Panc1 (cell line): ENCODE measurements around the gene PRPF31. TPM values are rescaled to one million over a fixed set of nuclear protein-coding genes. Genes with fewer than 3 reads are reported as not detected.

Experiments
- ATAC-seq: fragments of 200-7000 bp; cut with Tn5 transposase; 2 replicates; pipeline ENCODE4 v1.9.1; 2020; ENCODE audit warnings: mild to moderate bottlenecking, moderate library complexity
- BruUV-seq: library from RNA; stranded (reverse); fragments of 400-500 nt; replicated peaks from 2 replicates; lab custom pipeline; 2021; lab: Mats Ljungman, UMichigan
- CTCF ChIA-PET: fragments of 300-600 bp; sonication (Branson Sonifier 250); formaldehyde crosslinking; loops from one replicate; lab custom pipeline; 2022; ENCODE audit warnings: antibody characterized with exemption; lab: Charles Lee
- POLR2A ChIA-PET: fragments of 300-600 bp; sonication (Branson Sonifier 250); formaldehyde crosslinking; loops from one replicate; lab custom pipeline; 2022; ENCODE audit warnings: antibody characterized with exemption; lab: Charles Lee
- DNase-seq: peaks from one replicate; pipeline ENCODE4 v3.0.0-alpha.2; 2010; ENCODE audit warnings: low read depth, low spot score
- H3K27ac ChIP-seq: 2 replicates; pipeline ENCODE4 v1.5.1; 2011; ENCODE audit warnings: mild to moderate bottlenecking, low read length, inconsistent platforms
- H3K27me3 ChIP-seq: fragments of 200-500 bp; sonication (Bioruptor generic); 2 replicates; pipeline ENCODE4 v1.6.0; 2014; ENCODE audit warnings: low read length, inconsistent platforms; ENCODE audit not compliant: control insufficient read depth, insufficient read depth
- H3K36me3 ChIP-seq: fragments of 200-500 bp; sonication (Bioruptor generic); 2 replicates; pipeline ENCODE4 v1.5.1; 2014; ENCODE audit warnings: inconsistent platforms, mild to moderate bottlenecking, low read length, moderate library complexity; ENCODE audit not compliant: control insufficient read depth, insufficient read depth
- H3K4me1 ChIP-seq: 2 replicates; pipeline ENCODE4 v1.5.1; 2011; ENCODE audit warnings: inconsistent platforms, mild to moderate bottlenecking, low read length, moderate library complexity; ENCODE audit not compliant: control insufficient read depth, insufficient read depth
- H3K4me3 ChIP-seq, 2 experiments: 2 replicates each; pipeline ENCODE4 v1.5.1; 2011 to 2012; ENCODE audit warnings: low read depth in 2 of 2, low read length in 2 of 2, mild to moderate bottlenecking in 2 of 2, inconsistent platforms in 1 of 2, moderate library complexity in 1 of 2
- H3K9me3 ChIP-seq: fragments of 200-500 bp; sonication (Bioruptor generic); 2 replicates; pipeline ENCODE4 v1.5.1; 2014; ENCODE audit warnings: low read depth, mild to moderate bottlenecking, inconsistent platforms, low read length, moderate library complexity; ENCODE audit not compliant: control insufficient read depth, insufficient read depth
- POLR2AphosphoS5 ChIP-seq: IDR thresholded peaks from 2 replicates; pipeline ENCODE4 v1.6.1; 2012; ENCODE audit warnings: mild to moderate bottlenecking, low read depth, low read length, moderate library complexity
- SIN3A ChIP-seq: IDR thresholded peaks from 2 replicates; pipeline ENCODE4 v1.6.1; 2012; ENCODE audit warnings: low read depth, mild to moderate bottlenecking, low read length, moderate library complexity, borderline replicate concordance; ENCODE audit not compliant: insufficient read depth
- TCF7L2 ChIP-seq: IDR thresholded peaks from 2 replicates; pipeline ENCODE4 v1.6.1; 2011; ENCODE audit warnings: mild to moderate bottlenecking, low read depth, low read length, inconsistent platforms
- in situ Hi-C: cut with HindIII; loops from 2 replicates; pipeline ENCODE4 v1.10.0; 2016; ENCODE audit warnings: low sequenced_read_pairs, low pct_unique_long_range_greater_than_20kb
- intact Hi-C: fragments of 100-400 bp; cut with micrococcal nuclease; formaldehyde crosslinking; loops from one replicate; pipeline ENCODE4 v1.10.0; 2022; ENCODE audit not compliant: unreplicated experiment
- total RNA-seq: library from RNA; stranded (reverse); gene quantifications from one replicate; pipeline ENCODE4 v1.2.1, GENCODE V29; 2021; ENCODE audit not compliant: unreplicated experiment
- TF ChIP-seq, protein P1 (sequence below), 2 experiments: IDR thresholded peaks; 2 replicates each; pipeline ENCODE4 v1.6.1; 2011 to 2012; ENCODE audit warnings: low read depth in 2 of 2, control low read depth in 1 of 2, low read length in 1 of 2, mild to moderate bottlenecking in 1 of 2, moderate library complexity in 1 of 2; ENCODE audit not compliant: insufficient read depth in 1 of 2
- TF ChIP-seq, protein P2 (sequence below): fragments of 450-650 bp; IDR thresholded peaks from 2 replicates; pipeline ENCODE4 v1.5.1; 2017; ENCODE audit warnings: mild to moderate bottlenecking

The PRPF31 gene
- total RNA-seq, 1 experiment from 2014 or later = 117 TPM

DNA sequence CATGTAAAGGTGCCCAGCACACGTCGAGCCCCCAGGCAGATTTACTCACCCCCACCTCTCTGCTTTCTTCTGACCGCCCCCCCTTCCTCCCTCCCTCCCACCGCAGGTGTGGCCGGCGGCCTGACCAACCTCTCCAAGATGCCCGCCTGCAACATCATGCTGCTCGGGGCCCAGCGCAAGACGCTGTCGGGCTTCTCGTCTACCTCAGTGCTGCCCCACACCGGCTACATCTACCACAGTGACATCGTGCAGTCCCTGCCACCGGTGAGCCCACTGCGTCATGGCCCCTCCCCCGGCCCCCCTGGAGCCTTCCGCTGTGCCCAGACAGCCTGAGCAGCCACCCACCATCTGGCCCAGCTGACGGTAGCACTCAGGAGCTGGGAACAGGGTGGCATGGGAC, 8.8 kb downstream of the PRPF31 start:
- ChIA-PET POLR2A (interaction anchor here (0.7 to 1.6 kb wide), 2 partner anchors 10 to 233 kb away, joined by 3 to 5 read pairs; no protein-coding TSS in a partner anchor), CTCF (no interaction called here)
- no peak for ATAC-seq
- no TSS peak for BruUV-seq
- no peak for DNase-seq
- H3K27ac ChIP-seq = no peak overlapping the region
- in situ Hi-C loops (no loop called here), intact Hi-C loops (no loop called here)
- no peaks in the 10 kb centered on the region for H3K9me3 ChIP-seq
- H3K4me3 ChIP-seq = no peak overlapping the region
- no peaks in the 10 kb centered on the region for H3K27me3 ChIP-seq
- H3K36me3 ChIP-seq = peaks cover 17% of the 10 kb centered on the region
- no peaks in the 10 kb centered on the region for H3K4me1 ChIP-seq
- no peak for TF ChIP-seq TCF7L2
- no peak for TF ChIP-seq SIN3A
- TF ChIP-seq, protein P1, sequence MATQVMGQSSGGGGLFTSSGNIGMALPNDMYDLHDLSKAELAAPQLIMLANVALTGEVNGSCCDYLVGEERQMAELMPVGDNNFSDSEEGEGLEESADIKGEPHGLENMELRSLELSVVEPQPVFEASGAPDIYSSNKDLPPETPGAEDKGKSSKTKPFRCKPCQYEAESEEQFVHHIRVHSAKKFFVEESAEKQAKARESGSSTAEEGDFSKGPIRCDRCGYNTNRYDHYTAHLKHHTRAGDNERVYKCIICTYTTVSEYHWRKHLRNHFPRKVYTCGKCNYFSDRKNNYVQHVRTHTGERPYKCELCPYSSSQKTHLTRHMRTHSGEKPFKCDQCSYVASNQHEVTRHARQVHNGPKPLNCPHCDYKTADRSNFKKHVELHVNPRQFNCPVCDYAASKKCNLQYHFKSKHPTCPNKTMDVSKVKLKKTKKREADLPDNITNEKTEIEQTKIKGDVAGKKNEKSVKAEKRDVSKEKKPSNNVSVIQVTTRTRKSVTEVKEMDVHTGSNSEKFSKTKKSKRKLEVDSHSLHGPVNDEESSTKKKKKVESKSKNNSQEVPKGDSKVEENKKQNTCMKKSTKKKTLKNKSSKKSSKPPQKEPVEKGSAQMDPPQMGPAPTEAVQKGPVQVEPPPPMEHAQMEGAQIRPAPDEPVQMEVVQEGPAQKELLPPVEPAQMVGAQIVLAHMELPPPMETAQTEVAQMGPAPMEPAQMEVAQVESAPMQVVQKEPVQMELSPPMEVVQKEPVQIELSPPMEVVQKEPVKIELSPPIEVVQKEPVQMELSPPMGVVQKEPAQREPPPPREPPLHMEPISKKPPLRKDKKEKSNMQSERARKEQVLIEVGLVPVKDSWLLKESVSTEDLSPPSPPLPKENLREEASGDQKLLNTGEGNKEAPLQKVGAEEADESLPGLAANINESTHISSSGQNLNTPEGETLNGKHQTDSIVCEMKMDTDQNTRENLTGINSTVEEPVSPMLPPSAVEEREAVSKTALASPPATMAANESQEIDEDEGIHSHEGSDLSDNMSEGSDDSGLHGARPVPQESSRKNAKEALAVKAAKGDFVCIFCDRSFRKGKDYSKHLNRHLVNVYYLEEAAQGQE (IDR thresholded peaks at IDR 0.05; ENCODE audit: insufficient read depth in 1 of 2, low read depth in 2 of 2, low read length in 1 of 2) = no peak
- TF ChIP-seq, protein P2, sequence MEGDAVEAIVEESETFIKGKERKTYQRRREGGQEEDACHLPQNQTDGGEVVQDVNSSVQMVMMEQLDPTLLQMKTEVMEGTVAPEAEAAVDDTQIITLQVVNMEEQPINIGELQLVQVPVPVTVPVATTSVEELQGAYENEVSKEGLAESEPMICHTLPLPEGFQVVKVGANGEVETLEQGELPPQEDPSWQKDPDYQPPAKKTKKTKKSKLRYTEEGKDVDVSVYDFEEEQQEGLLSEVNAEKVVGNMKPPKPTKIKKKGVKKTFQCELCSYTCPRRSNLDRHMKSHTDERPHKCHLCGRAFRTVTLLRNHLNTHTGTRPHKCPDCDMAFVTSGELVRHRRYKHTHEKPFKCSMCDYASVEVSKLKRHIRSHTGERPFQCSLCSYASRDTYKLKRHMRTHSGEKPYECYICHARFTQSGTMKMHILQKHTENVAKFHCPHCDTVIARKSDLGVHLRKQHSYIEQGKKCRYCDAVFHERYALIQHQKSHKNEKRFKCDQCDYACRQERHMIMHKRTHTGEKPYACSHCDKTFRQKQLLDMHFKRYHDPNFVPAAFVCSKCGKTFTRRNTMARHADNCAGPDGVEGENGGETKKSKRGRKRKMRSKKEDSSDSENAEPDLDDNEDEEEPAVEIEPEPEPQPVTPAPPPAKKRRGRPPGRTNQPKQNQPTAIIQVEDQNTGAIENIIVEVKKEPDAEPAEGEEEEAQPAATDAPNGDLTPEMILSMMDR = no peak
- no peak for TF ChIP-seq POLR2AphosphoS5

DNA sequence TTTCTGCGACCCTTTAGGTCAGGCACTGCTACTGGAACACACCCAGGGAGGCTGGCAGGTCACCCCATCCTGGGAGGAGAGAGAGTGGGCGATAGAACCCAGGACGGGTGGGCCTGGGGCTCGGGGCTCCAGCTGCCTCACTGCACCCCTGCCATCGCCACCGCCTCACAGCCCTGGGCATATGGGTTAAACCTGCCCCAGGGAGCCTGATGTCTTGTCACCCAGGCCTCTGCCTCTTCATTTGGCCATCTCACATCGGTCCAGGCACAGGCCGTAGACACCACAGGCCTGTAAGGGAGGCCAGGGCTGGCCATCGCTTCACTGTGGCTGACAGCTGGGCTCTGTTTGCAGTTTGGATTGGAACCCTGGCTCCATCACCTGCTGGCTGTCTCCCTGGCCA, 10.2 kb downstream of the PRPF31 start:
- ATAC-seq (no peak), DNase-seq (no peak)
- H3K4me3 ChIP-seq = no peak overlapping the region
- H3K4me1 ChIP-seq = no peaks in the 10 kb centered on the region
- in situ Hi-C loops = no loop called here
- intact Hi-C loops = no loop called here
- no peak overlapping the region for H3K27ac ChIP-seq
- CTCF ChIA-PET = no interaction called here
- no peaks in the 10 kb centered on the region for H3K27me3 ChIP-seq
- no peaks in the 10 kb centered on the region for H3K9me3 ChIP-seq
- BruUV-seq = no TSS peak
- TF ChIP-seq TCF7L2 (no peak), SIN3A (no peak), POLR2AphosphoS5 (no peak)
- TF ChIP-seq, protein P2 = no peak
- TF ChIP-seq, protein P1 (IDR thresholded peaks at IDR 0.05; ENCODE audit: insufficient read depth in 1 of 2, low read depth in 2 of 2, low read length in 1 of 2) = no peak
- H3K36me3 ChIP-seq = peaks cover 17% of the 10 kb centered on the region
- POLR2A ChIA-PET = no interaction called here
